ENCODE measurements around the gene NAAA.

The NAAA gene

DNA sequence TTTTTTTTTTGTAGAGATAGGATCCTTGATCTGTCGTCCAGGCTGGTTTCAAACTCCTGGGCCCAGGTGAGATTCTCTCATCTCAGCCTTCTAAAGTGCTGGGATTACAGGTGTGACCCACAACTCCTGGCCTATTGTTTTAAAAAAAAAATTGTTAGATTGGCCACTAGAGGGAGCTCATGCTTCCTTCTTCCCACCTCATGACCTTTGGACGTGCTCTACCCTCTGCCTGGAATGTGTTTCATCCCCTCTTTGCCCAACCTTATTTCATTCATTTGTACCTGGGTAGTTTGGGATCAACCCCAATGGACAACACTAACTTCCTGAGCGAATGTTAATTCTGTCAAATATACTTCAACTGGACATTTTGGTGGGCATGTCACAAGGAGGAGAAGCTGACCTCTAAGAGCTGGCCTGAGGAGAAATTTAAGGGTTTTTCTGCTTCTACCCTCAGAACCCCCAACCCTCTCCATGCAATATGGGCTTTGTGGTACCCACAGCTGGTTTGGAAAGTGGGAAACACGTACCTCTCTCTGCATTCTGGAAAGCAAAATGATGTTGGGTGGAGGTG lies 45.0 kb downstream of the NAAA start:
- Histone ChIP-seq H2AK5ac (ENCODE audit: low read length, severe bottlenecking) (no peak overlapping the region), H3K27ac (ENCODE audit: low read length, poor library complexity, severe bottlenecking) (no peak overlapping the region), H3K4me1 (ENCODE audit: control insufficient read depth, insufficient read depth, low read depth, low read length) (no peaks in the 10 kb centered on the region), H3K9me3 (ENCODE audit: control insufficient read depth, low read length) (no peaks in the 10 kb centered on the region), H2BK120ac (ENCODE audit: low read depth, low read length) (no peak overlapping the region), H3K4ac (ENCODE audit: low read depth in 1 of 2, low read length in 2 of 2) (no peak overlapping the region), H2AFZ (ENCODE audit: low read depth, low read length) (no peak overlapping the region), H3K23ac (ENCODE audit: low read length in 2 of 2) (no peak overlapping the region), H2BK5ac (ENCODE audit: low read depth, low read length, poor library complexity, severe bottlenecking) (no peak overlapping the region), H3K9ac (ENCODE audit: low read length) (no peak overlapping the region), H3K36me3 (ENCODE audit: control insufficient read depth in 1 of 2, insufficient read depth in 2 of 2, low read depth in 1 of 2, low read length in 2 of 2) (no peaks in the 10 kb centered on the region), H4K91ac (ENCODE audit: low read length) (no peak overlapping the region), H4K8ac (ENCODE audit: low read length) (no peak overlapping the region), H2BK12ac (ENCODE audit: low read length in 2 of 2) (no peak overlapping the region), H3K4me3 (ENCODE audit: insufficient read depth in 1 of 2, low read depth in 1 of 2, low read length in 2 of 2) (no peak overlapping the region), H2BK15ac (ENCODE audit: low read depth, poor library complexity, severe bottlenecking) (no peak overlapping the region), H3K4me2 (ENCODE audit: low read length, poor library complexity, severe bottlenecking) (no peak overlapping the region), H3K79me1 (replicated peaks; ENCODE audit: low read length, poor library complexity, severe bottlenecking) (no peaks in the 10 kb centered on the region), H3K27me3 (ENCODE audit: control insufficient read depth in 1 of 2, insufficient read depth in 1 of 2, low read length in 2 of 2) (peaks cover 0 to 15% of the 10 kb centered on the region in 2 experiments), H3K18ac (ENCODE audit: low read depth in 1 of 2, low read length in 2 of 2) (no peak overlapping the region), H3K14ac (ENCODE audit: low read length in 2 of 2) (no peak overlapping the region)
- 36% methylated on average over 4 of the region's 4 CpGs for WGBS
- peak; percentile 22 for DNase-seq

DNA sequence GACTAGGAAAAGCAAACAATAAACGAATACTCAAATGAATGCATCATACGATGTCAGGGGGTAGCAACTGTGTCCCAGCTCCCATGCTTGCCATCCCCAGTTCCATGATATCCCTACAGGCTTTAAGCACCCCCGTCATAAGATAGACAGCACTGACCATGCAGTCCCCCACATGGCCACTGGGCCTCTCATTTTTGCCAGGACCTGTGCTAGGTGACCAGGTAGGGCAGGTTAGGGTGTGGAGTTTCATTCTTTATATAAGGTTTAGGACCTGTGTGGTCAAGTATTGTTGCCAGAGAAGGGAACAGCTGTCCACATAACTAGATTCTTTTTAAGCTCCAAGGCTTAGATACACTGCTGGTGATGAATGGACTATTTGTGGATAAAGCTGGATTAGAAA lies 48.3 kb downstream of the NAAA start:
- Histone ChIP-seq H3K4me3 (ENCODE audit: insufficient read depth in 1 of 2, low read depth in 1 of 2, low read length in 2 of 2) (no peak overlapping the region), H3K4ac (ENCODE audit: low read depth in 1 of 2, low read length in 2 of 2) (no peak overlapping the region), H3K18ac (ENCODE audit: low read depth in 1 of 2, low read length in 2 of 2) (no peak overlapping the region), H4K8ac (ENCODE audit: low read length) (no peak overlapping the region), H2AFZ (ENCODE audit: low read depth, low read length) (no peak overlapping the region), H3K23ac (ENCODE audit: low read length in 2 of 2) (no peak overlapping the region), H3K27me3 (ENCODE audit: control insufficient read depth in 1 of 2, insufficient read depth in 1 of 2, low read length in 2 of 2) (peaks cover 0 to 23% of the 10 kb centered on the region in 2 experiments), H2AK5ac (ENCODE audit: low read length, severe bottlenecking) (no peak overlapping the region), H3K27ac (ENCODE audit: low read length, poor library complexity, severe bottlenecking) (no peak overlapping the region), H3K9me3 (ENCODE audit: control insufficient read depth, low read length) (no peaks in the 10 kb centered on the region), H3K9ac (ENCODE audit: low read length) (no peak overlapping the region), H3K79me1 (replicated peaks; ENCODE audit: low read length, poor library complexity, severe bottlenecking) (no peaks in the 10 kb centered on the region), H3K4me1 (ENCODE audit: control insufficient read depth, insufficient read depth, low read depth, low read length) (no peaks in the 10 kb centered on the region), H4K91ac (ENCODE audit: low read length) (no peak overlapping the region), H2BK12ac (ENCODE audit: low read length in 2 of 2) (no peak overlapping the region), H2BK5ac (ENCODE audit: low read depth, low read length, poor library complexity, severe bottlenecking) (no peak overlapping the region), H2BK15ac (ENCODE audit: low read depth, poor library complexity, severe bottlenecking) (no peak overlapping the region), H3K14ac (ENCODE audit: low read length in 2 of 2) (no peak overlapping the region), H2BK120ac (ENCODE audit: low read depth, low read length) (no peak overlapping the region), H3K36me3 (ENCODE audit: control insufficient read depth in 1 of 2, insufficient read depth in 2 of 2, low read depth in 1 of 2, low read length in 2 of 2) (no peaks in the 10 kb centered on the region), H3K4me2 (ENCODE audit: low read length, poor library complexity, severe bottlenecking) (no peak overlapping the region)
- DNase-seq, result no peak
- WGBS, result 83% methylated on average over 2 of the region's 3 CpGs

DNA sequence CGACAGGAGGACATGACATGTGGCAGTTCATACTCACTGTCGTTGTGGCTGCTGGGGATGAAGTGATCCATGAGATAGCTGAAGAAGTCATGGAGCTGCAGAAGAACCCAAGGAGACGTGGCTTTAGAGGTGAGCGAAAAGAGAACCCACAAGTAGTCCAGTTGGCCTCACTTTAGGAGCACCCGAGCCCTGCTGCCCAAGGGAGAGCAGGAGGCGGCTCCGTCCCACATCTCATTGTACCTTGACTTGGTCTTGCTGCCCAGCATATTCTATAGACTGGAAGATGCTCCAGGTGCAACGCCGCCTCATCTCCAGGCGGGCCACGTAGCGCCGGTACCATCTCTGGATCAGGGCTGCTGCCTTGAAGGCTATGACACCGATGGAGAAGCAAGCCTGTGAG lies 49.2 kb downstream of the NAAA start:
- Histone ChIP-seq H2BK120ac (ENCODE audit: low read depth, low read length) (no peak overlapping the region), H3K27me3 (ENCODE audit: control insufficient read depth in 1 of 2, insufficient read depth in 1 of 2, low read length in 2 of 2) (peaks cover 0 to 23% of the 10 kb centered on the region in 2 experiments), H3K9ac (ENCODE audit: low read length) (no peak overlapping the region), H2BK5ac (ENCODE audit: low read depth, low read length, poor library complexity, severe bottlenecking) (no peak overlapping the region), H3K9me3 (ENCODE audit: control insufficient read depth, low read length) (no peaks in the 10 kb centered on the region), H2BK12ac (ENCODE audit: low read length in 2 of 2) (no peak overlapping the region), H3K4ac (ENCODE audit: low read depth in 1 of 2, low read length in 2 of 2) (no peak overlapping the region), H2AFZ (ENCODE audit: low read depth, low read length) (no peak overlapping the region), H3K18ac (ENCODE audit: low read depth in 1 of 2, low read length in 2 of 2) (no peak overlapping the region), H2AK5ac (ENCODE audit: low read length, severe bottlenecking) (no peak overlapping the region), H4K8ac (ENCODE audit: low read length) (no peak overlapping the region), H3K23ac (ENCODE audit: low read length in 2 of 2) (no peak overlapping the region), H3K4me1 (ENCODE audit: control insufficient read depth, insufficient read depth, low read depth, low read length) (no peaks in the 10 kb centered on the region), H3K36me3 (ENCODE audit: control insufficient read depth in 1 of 2, insufficient read depth in 2 of 2, low read depth in 1 of 2, low read length in 2 of 2) (no peaks in the 10 kb centered on the region), H2BK15ac (ENCODE audit: low read depth, poor library complexity, severe bottlenecking) (no peak overlapping the region), H3K4me2 (ENCODE audit: low read length, poor library complexity, severe bottlenecking) (no peak overlapping the region), H3K27ac (ENCODE audit: low read length, poor library complexity, severe bottlenecking) (no peak overlapping the region), H3K14ac (ENCODE audit: low read length in 2 of 2) (no peak overlapping the region), H3K4me3 (ENCODE audit: insufficient read depth in 1 of 2, low read depth in 1 of 2, low read length in 2 of 2) (no peak overlapping the region), H3K79me1 (replicated peaks; ENCODE audit: low read length, poor library complexity, severe bottlenecking) (no peaks in the 10 kb centered on the region), H4K91ac (ENCODE audit: low read length) (peak overlapping the region; percentile 61)
- DNase-seq, result no peak
- 95% methylated on average over 14 of the region's 14 CpGs for WGBS

DNA sequence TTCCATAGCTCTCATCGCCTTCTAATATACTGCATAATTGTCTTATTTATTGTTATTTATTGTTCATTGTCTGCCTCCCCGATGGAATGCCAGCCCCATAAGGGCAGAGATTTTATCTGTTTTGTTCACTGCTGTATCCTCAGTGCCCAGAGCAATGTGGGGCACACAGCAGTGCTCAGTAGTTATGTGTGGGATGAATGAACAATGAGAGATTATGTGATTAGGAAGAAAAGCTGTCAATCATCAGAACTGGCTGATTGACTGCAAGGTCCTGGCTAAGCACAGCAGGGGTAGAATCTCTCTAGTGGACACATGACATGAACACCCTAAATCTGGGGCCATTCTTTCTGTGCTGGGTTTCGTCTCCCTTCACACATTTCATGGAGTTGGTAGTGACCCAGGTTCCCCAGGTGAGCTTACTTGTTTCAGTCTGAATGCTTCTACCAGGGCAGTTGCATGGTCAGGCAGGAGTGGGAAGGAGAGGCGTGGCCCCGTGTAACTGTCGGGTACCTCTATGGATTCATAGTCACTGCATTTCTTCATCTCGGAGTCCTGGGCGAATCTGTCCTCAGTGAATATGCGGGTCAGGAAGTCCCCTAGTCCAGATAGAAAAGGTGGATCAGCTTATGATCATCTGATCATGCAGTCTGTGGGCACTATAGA lies 51.1 kb downstream of the NAAA start:
- no peak overlapping the region for H3K18ac ChIP-seq (ENCODE audit: low read depth in 1 of 2, low read length in 2 of 2)
- no peak overlapping the region for H2AFZ ChIP-seq (ENCODE audit: low read depth, low read length)
- H3K4me2 ChIP-seq (ENCODE audit: low read length, poor library complexity, severe bottlenecking), result no peak overlapping the region
- no peak for DNase-seq
- H2BK12ac ChIP-seq (ENCODE audit: low read length in 2 of 2), result no peak overlapping the region
- H4K91ac ChIP-seq (ENCODE audit: low read length), result no peak overlapping the region
- no peak overlapping the region for H3K23ac ChIP-seq (ENCODE audit: low read length in 2 of 2)
- H2AK5ac ChIP-seq (ENCODE audit: low read length, severe bottlenecking), result no peak overlapping the region
- H3K36me3 ChIP-seq (ENCODE audit: control insufficient read depth in 1 of 2, insufficient read depth in 2 of 2, low read depth in 1 of 2, low read length in 2 of 2), result no peaks in the 10 kb centered on the region
- H3K9me3 ChIP-seq (ENCODE audit: control insufficient read depth, low read length), result no peaks in the 10 kb centered on the region
- no peak overlapping the region for H3K4ac ChIP-seq (ENCODE audit: low read depth in 1 of 2, low read length in 2 of 2)
- H3K27ac ChIP-seq (ENCODE audit: low read length, poor library complexity, severe bottlenecking), result no peak overlapping the region
- H3K9ac ChIP-seq (ENCODE audit: low read length), result no peak overlapping the region
- no peaks in the 10 kb centered on the region for H3K4me1 ChIP-seq (ENCODE audit: control insufficient read depth, insufficient read depth, low read depth, low read length)
- H3K14ac ChIP-seq (ENCODE audit: low read length in 2 of 2), result no peak overlapping the region
- no peak overlapping the region for H4K8ac ChIP-seq (ENCODE audit: low read length)
- H2BK15ac ChIP-seq (ENCODE audit: low read depth, poor library complexity, severe bottlenecking), result no peak overlapping the region
- H3K79me1 ChIP-seq (replicated peaks; ENCODE audit: low read length, poor library complexity, severe bottlenecking), result no peaks in the 10 kb centered on the region
- WGBS, result 96% methylated on average over 8 of the region's 9 CpGs
- no peak overlapping the region for H2BK120ac ChIP-seq (ENCODE audit: low read depth, low read length)
- no peak overlapping the region for H2BK5ac ChIP-seq (ENCODE audit: low read depth, low read length, poor library complexity, severe bottlenecking)
- H3K4me3 ChIP-seq (ENCODE audit: insufficient read depth in 1 of 2, low read depth in 1 of 2, low read length in 2 of 2), result no peak overlapping the region
- H3K27me3 ChIP-seq (ENCODE audit: control insufficient read depth in 1 of 2, insufficient read depth in 1 of 2, low read length in 2 of 2), result peaks cover 0 to 23% of the 10 kb centered on the region in 2 experiments
